SK-N-SH treated with all-trans-retinoic acid at 6 μM for 48 hours (cell line): ENCODE measurements around the gene VDAC1.

Experiments
- RARB ChIP-seq: fragments of 250-450 bp; sonication (Bioruptor Pico); IDR thresholded peaks from 2 replicates; pipeline ENCODE4 v1.8.0; 2021; ENCODE audit warnings: mild to moderate bottlenecking, moderate library complexity
- TF ChIP-seq, protein P1 (sequence below): fragments of 250-450 bp; sonication (Bioruptor Pico); IDR thresholded peaks from 2 replicates; pipeline ENCODE4 v1.5.1; 2021; ENCODE audit warnings: mild to moderate bottlenecking, moderate library complexity

DNA sequence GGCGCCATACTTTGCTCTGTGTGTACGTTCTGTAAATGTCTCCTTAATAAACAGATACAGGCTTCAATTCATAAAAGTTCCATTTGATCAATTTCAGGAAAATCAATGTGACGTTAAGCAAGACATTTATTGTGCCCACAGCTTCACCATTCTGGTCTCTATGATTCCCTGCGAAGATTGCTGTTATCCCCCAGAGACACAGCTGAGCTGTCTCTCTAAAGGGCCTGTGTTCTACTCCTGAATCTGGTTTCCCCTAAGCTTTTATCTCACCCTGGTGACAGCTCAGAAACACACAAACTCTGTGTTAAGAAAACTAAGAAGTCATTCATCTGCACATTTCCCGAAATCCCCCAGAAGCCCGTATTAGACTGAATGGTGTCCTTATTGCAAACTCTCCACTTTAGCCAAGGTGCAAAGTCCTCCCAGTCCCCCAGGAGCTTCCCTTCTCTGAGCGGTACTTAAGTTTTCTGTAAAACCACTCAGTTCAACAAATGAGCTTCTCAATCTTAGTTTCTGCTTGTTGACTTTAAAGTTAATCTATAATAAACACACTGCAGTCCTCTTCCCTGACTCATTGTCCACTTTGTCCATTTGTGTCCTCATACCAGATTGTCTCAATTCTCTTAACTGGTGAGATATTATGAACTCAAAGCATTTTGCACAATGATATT lies 35.0 kb downstream of the VDAC1 start:
- no peak for TF ChIP-seq RARB (CRISPR knock-in tag)
- TF ChIP-seq, protein P1, sequence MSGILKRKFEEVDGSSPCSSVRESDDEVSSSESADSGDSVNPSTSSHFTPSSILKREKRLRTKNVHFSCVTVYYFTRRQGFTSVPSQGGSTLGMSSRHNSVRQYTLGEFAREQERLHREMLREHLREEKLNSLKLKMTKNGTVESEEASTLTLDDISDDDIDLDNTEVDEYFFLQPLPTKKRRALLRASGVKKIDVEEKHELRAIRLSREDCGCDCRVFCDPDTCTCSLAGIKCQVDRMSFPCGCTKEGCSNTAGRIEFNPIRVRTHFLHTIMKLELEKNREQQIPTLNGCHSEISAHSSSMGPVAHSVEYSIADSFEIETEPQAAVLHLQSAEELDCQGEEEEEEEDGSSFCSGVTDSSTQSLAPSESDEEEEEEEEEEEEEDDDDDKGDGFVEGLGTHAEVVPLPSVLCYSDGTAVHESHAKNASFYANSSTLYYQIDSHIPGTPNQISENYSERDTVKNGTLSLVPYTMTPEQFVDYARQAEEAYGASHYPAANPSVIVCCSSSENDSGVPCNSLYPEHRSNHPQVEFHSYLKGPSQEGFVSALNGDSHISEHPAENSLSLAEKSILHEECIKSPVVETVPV (CRISPR knock-in tag): no peak
